HepG2 (cell line): Measurements from ENCODE around the gene LSM2. TPM values are rescaled to one million over a fixed set of nuclear protein-coding genes. Genes with fewer than 3 reads are reported as not detected.

Source experiments
- EP300 ChIP-seq, 3 experiments: sonication (generic) in 1 of 3; formaldehyde crosslinking in 1 of 3; IDR thresholded peaks; 2 replicates each; pipeline versions ENCODE4 v1.5.1 to v1.6.1; 2011 to 2020; ENCODE audit warnings: low read depth in 2 of 3, low read length in 2 of 3, borderline replicate concordance in 1 of 3, improper control_type of control experiment in 1 of 3, mild to moderate bottlenecking in 1 of 3, missing genetic modification reagents in 1 of 3, moderate library complexity in 1 of 3
- ETV5 ChIP-seq: IDR thresholded peaks from 2 replicates; pipeline ENCODE4 v1.6.1; 2018; ENCODE audit warnings: missing biosample characterization, missing genetic modification reagents, inconsistent platforms, borderline replicate concordance
- HNF4A ChIP-seq: sonication (generic); formaldehyde crosslinking; IDR thresholded peaks from 2 replicates; pipeline ENCODE4 v1.4.0; 2020; ENCODE audit warnings: missing genetic modification reagents
- MYPOP ChIP-seq: sonication (generic); formaldehyde crosslinking; IDR thresholded peaks from 2 replicates; pipeline ENCODE4 v1.8.1; 2023; ENCODE audit warnings: mild to moderate bottlenecking, moderate library complexity, missing genetic modification reagents
- NFYB ChIP-seq: sonication (generic); formaldehyde crosslinking; IDR thresholded peaks from 2 replicates; pipeline ENCODE4 v1.4.0; 2020; ENCODE audit warnings: missing genetic modification reagents
- PAWR ChIP-seq: sonication (generic); formaldehyde crosslinking; IDR thresholded peaks from 2 replicates; pipeline ENCODE4 v1.4.0; 2020; ENCODE audit warnings: missing genetic modification reagents, mild to moderate bottlenecking, borderline replicate concordance
- SP1 ChIP-seq, 2 experiments: fragments of 450-650 bp in 1 of 2; sonication (generic) in 1 of 2; formaldehyde crosslinking in 1 of 2; IDR thresholded peaks; 2 replicates each; pipeline versions ENCODE4 v1.4.0 to v1.6.1; 2016 to 2020; ENCODE audit warnings: missing genetic modification reagents in 1 of 2
- ZHX2 ChIP-seq, 2 experiments: sonication (generic) in 1 of 2; formaldehyde crosslinking in 1 of 2; IDR thresholded peaks; 2 replicates each; pipeline versions ENCODE4 v1.6.1 to v1.9.0; 2014 to 2022; ENCODE audit warnings: antibody characterized with exemption in 1 of 2, borderline replicate concordance in 1 of 2, inconsistent platforms in 1 of 2, low read depth in 1 of 2, missing genetic modification reagents in 1 of 2
- ZNF530 ChIP-seq: sonication (generic); formaldehyde crosslinking; IDR thresholded peaks from 2 replicates; pipeline ENCODE4 v1.5.0; 2020; ENCODE audit warnings: low read depth, mild to moderate bottlenecking, missing genetic modification reagents
- ZNF660 ChIP-seq: sonication (generic); formaldehyde crosslinking; IDR thresholded peaks from 2 replicates; pipeline ENCODE4 v1.5.1; 2020; ENCODE audit warnings: mild to moderate bottlenecking, low read depth, missing genetic modification reagents, borderline replicate concordance
- ZNF678 ChIP-seq: sonication (generic); formaldehyde crosslinking; IDR thresholded peaks from 2 replicates; pipeline ENCODE4 v1.4.0; 2020; ENCODE audit warnings: mild to moderate bottlenecking, missing genetic modification reagents
- ZNF775 ChIP-seq: sonication (generic); formaldehyde crosslinking; IDR thresholded peaks from 2 replicates; pipeline ENCODE4 v1.4.0; 2020; ENCODE audit warnings: missing genetic modification reagents, mild to moderate bottlenecking, moderate library complexity, borderline replicate concordance
- ZNF83 ChIP-seq: sonication (generic); formaldehyde crosslinking; IDR thresholded peaks from 2 replicates; pipeline ENCODE4 v1.4.0; 2020; ENCODE audit warnings: missing genetic modification reagents, mild to moderate bottlenecking, borderline replicate concordance
- polyA plus RNA-seq, 8 experiments: library from polyadenylated mRNA; depleted of rRNA in 3 of 8; stranded (reverse) in 7 of 8; unstranded in 1 of 8; fragments of >200 nt; fragmentation: Illumina TruSeq in 4 of 8; extraction: Trizol in 4 of 8; gene quantifications; 2 replicates each; pipeline versions ENCODE4 v1.2.1 to v1.2.3, GENCODE V29; 2011 to 2016; ENCODE audit warnings: low read depth in 4 of 8, missing spikeins in 1 of 8, mixed read lengths in 1 of 8; ENCODE audit not compliant: insufficient read depth in 1 of 8
- total RNA-seq, 5 experiments: library from RNA; depleted of rRNA; stranded (reverse); fragments of >200 nt; fragmentation: Illumina TruSeq; extraction: Trizol; gene quantifications; 2 replicates each; pipeline ENCODE4 v1.2.3, GENCODE V29; 2016; ENCODE audit warnings: low read depth in 1 of 5
- TF ChIP-seq, protein P1 (sequence below): sonication (generic); formaldehyde crosslinking; conservative IDR thresholded peaks from 2 replicates; pipeline ENCODE4 v1.4.0; 2020; ENCODE audit warnings: mild to moderate bottlenecking, missing genetic modification reagents, moderate library complexity
- TF ChIP-seq, protein P2 (sequence below): IDR thresholded peaks from 2 replicates; pipeline ENCODE4 v1.6.1; 2016; ENCODE audit warnings: low read depth, borderline replicate concordance

LSM2 gene
- total and polyA plus RNA-seq, 2 of the 13 experiments (the other 11 are each of a cell fraction or from before 2014, with no cell fraction given) = 69.4 to 90.5 TPM

DNA sequence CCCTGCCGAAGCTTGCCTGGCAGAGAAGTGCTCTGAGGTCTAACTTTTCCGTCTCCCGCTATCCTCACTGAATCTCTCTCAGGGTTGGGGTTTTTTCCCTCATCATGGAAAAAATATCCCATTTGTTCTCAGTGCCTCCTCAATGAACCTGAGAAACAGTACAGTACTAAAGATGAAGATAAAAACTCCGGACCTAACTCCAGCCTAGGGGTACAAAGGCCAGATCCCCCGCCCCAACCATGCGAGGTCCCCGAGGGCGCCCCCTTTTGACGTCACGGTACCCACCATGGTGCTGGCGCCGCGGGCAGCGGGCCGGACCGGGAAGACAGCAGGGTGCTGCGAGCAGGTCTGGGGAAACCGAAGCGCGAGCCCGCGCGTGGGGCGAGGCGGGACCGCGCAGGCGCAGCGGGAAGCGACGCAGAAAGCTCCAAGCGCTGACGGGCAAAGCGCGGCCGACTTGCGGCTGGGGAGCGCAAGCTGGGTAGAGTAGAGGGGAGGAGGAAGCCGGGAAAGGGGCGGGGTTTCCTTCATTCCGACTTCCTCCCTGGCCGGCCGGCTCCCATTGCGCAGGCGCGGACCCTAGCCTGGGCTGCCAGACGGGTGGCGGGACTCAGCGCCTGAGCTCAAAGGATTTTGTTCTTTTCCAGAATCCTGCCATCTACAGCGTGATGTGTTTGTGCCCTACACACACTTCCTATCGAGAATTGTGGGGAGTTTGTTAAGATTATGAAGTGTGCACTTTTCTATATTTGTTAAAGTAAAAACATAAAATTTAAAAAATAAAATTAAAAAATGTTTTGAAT lies at the start of gene LSM2 (continued):
- TF ChIP-seq, protein P1, sequence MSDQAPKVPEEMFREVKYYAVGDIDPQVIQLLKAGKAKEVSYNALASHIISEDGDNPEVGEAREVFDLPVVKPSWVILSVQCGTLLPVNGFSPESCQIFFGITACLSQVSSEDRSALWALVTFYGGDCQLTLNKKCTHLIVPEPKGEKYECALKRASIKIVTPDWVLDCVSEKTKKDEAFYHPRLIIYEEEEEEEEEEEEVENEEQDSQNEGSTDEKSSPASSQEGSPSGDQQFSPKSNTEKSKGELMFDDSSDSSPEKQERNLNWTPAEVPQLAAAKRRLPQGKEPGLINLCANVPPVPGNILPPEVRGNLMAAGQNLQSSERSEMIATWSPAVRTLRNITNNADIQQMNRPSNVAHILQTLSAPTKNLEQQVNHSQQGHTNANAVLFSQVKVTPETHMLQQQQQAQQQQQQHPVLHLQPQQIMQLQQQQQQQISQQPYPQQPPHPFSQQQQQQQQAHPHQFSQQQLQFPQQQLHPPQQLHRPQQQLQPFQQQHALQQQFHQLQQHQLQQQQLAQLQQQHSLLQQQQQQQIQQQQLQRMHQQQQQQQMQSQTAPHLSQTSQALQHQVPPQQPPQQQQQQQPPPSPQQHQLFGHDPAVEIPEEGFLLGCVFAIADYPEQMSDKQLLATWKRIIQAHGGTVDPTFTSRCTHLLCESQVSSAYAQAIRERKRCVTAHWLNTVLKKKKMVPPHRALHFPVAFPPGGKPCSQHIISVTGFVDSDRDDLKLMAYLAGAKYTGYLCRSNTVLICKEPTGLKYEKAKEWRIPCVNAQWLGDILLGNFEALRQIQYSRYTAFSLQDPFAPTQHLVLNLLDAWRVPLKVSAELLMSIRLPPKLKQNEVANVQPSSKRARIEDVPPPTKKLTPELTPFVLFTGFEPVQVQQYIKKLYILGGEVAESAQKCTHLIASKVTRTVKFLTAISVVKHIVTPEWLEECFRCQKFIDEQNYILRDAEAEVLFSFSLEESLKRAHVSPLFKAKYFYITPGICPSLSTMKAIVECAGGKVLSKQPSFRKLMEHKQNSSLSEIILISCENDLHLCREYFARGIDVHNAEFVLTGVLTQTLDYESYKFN = peak; percentile 87
- peak; percentile 80 for TF ChIP-seq ETV5 (CRISPR knock-in tag)
- TF ChIP-seq ZNF530 = no peak
- TF ChIP-seq ZNF660 (CRISPR knock-in tag) = no peak
- no peak for TF ChIP-seq SP1 (IDR thresholded peaks at IDR 0.05)
- peak; percentile 77 for TF ChIP-seq SP1 (CRISPR knock-in tag; IDR thresholded peaks at IDR 0.05)
- TF ChIP-seq ZNF775 (CRISPR knock-in tag) = peak; percentile 92
- TF ChIP-seq, protein P2, sequence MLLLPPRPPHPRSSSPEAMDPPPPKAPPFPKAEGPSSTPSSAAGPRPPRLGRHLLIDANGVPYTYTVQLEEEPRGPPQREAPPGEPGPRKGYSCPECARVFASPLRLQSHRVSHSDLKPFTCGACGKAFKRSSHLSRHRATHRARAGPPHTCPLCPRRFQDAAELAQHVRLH = peak; percentile 84
- TF ChIP-seq ZNF83 (CRISPR knock-in tag) = no peak
- TF ChIP-seq HNF4A (CRISPR knock-in tag) = peak; percentile 96
- TF ChIP-seq ZHX2 (IDR thresholded peaks at IDR 0.05; ENCODE audit: low read depth) = peak; percentile 83
- TF ChIP-seq ZHX2 (CRISPR knock-in tag; IDR thresholded peaks at IDR 0.05; ENCODE audit: borderline replicate concordance) = peak; percentile 64; the same call in 1 of the 2 replicates
- peak; percentile 93; the same call in 1 of the 2 replicates for TF ChIP-seq PAWR (CRISPR knock-in tag)
- TF ChIP-seq MYPOP (CRISPR knock-in tag) = peak; percentile 99
- TF ChIP-seq EP300 (IDR thresholded peaks at IDR 0.05; ENCODE audit: low read depth in 2 of 2, low read length in 2 of 2) = peak in 1 of 2 experiments; percentile 43; a peak in 2 of 4 replicates
- TF ChIP-seq EP300 (CRISPR knock-in tag; IDR thresholded peaks at IDR 0.05; ENCODE audit: borderline replicate concordance) = no peak; the same call in 1 of the 2 replicates
- TF ChIP-seq NFYB (CRISPR knock-in tag) = peak; percentile 46; the same call in 1 of the 2 replicates
- TF ChIP-seq ZNF678 (CRISPR knock-in tag) = peak; percentile 82
